IMR-90 (cell line): ENCODE data around the gene CEP78. TPM values are rescaled to one million over a fixed set of nuclear protein-coding genes. Genes with fewer than 3 reads are reported as not detected.

Experiments used
- ATAC-seq: fragments of 200-7000 bp; cut with Tn5 transposase; 2 replicates; pipeline ENCODE4 v1.9.1; 2020; ENCODE audit warnings: low read depth, mild to moderate bottlenecking, moderate library complexity
- BruUV-seq: library from RNA; stranded (reverse); fragments of 400-500 nt; replicated peaks from 2 replicates; lab custom pipeline; 2021; lab: Mats Ljungman, UMichigan
- CTCF ChIA-PET: fragments of 300-600 bp; formaldehyde crosslinking; extraction: SDS; loops from one replicate; lab custom pipeline; 2021; ENCODE audit warnings: antibody characterized with exemption; lab: Yijun Ruan, JAX
- POLR2A ChIA-PET: fragments of 300-600 bp; sonication (Branson Sonifier 250); formaldehyde crosslinking; loops from one replicate; lab custom pipeline; 2022; ENCODE audit warnings: antibody characterized with exemption; ENCODE audit not compliant: unreplicated experiment; lab: Charles Lee
- DNase-seq: peaks from one replicate; pipeline ENCODE4 v3.0.0; 2013
- H2AFZ ChIP-seq: replicated peaks from 2 replicates; pipeline ENCODE3; 2013; ENCODE audit warnings: low read length, mild to moderate bottlenecking; ENCODE audit not compliant: poor library complexity
- H2AK5ac ChIP-seq: 2 replicates; pipeline ENCODE4 v1.6.1; 2013; ENCODE audit warnings: low read depth, low read length, inconsistent platforms
- H2AK9ac ChIP-seq: replicated peaks from 2 replicates; pipeline ENCODE3; 2013; ENCODE audit warnings: mild to moderate bottlenecking, low read depth, low read length, moderate library complexity; ENCODE audit not compliant: poor library complexity
- H2BK120ac ChIP-seq: 2 replicates; pipeline ENCODE4 v1.6.1; 2013; ENCODE audit warnings: low read depth, low read length, inconsistent platforms
- H2BK15ac ChIP-seq: 3 replicates; pipeline ENCODE4 v1.6.1; 2013; ENCODE audit warnings: low read depth, low read length, inconsistent platforms
- H2BK20ac ChIP-seq: 2 replicates; pipeline ENCODE4 v1.6.1; 2013; ENCODE audit warnings: low read depth, mild to moderate bottlenecking, inconsistent platforms, low read length, moderate library complexity
- H2BK5ac ChIP-seq: 2 replicates; pipeline ENCODE4 v1.6.1; 2013; ENCODE audit warnings: mild to moderate bottlenecking, low read depth, low read length, inconsistent platforms; ENCODE audit not compliant: poor library complexity, severe bottlenecking
- H3K14ac ChIP-seq: replicated peaks from 2 replicates; pipeline ENCODE4 v1.6.1; 2013; ENCODE audit warnings: low read depth, low read length, inconsistent platforms
- H3K18ac ChIP-seq: 2 replicates; pipeline ENCODE4 v1.6.1; 2013; ENCODE audit warnings: low read depth, low read length, control low read depth
- H3K23ac ChIP-seq: 2 replicates; pipeline ENCODE4 v1.6.1; 2013; ENCODE audit warnings: low read depth, low read length, inconsistent platforms
- H3K27ac ChIP-seq: 2 replicates; pipeline ENCODE4 v1.5.1; 2013; ENCODE audit warnings: mild to moderate bottlenecking, control low read depth, low read length; ENCODE audit not compliant: insufficient read depth
- H3K27me3 ChIP-seq: 2 replicates; pipeline ENCODE4 v1.6.1; 2013; ENCODE audit warnings: low read length; ENCODE audit not compliant: control insufficient read depth, insufficient read depth
- H3K36me3 ChIP-seq: 2 replicates; pipeline ENCODE4 v1.6.1; 2013; ENCODE audit warnings: low read length, mixed read lengths; ENCODE audit not compliant: control insufficient read depth, insufficient read depth
- H3K4ac ChIP-seq: 2 replicates; pipeline ENCODE4 v1.6.1; 2013; ENCODE audit warnings: low read depth, low read length, inconsistent platforms
- H3K4me1 ChIP-seq: 2 replicates; pipeline ENCODE4 v1.6.1; 2013; ENCODE audit warnings: low read length, mixed read lengths; ENCODE audit not compliant: control insufficient read depth, insufficient read depth
- H3K4me2 ChIP-seq: 2 replicates; pipeline ENCODE4 v1.6.1; 2013; ENCODE audit warnings: low read depth, mild to moderate bottlenecking, control low read depth, low read length, moderate library complexity
- H3K4me3 ChIP-seq: 2 replicates; pipeline ENCODE4 v1.5.1; 2013; ENCODE audit warnings: low read depth, mild to moderate bottlenecking, control low read depth, low read length, moderate library complexity; ENCODE audit not compliant: insufficient read depth
- H3K56ac ChIP-seq: 2 replicates; pipeline ENCODE4 v1.6.1; 2013; ENCODE audit warnings: low read length, inconsistent platforms; ENCODE audit not compliant: insufficient read depth; ENCODE audit errors: extremely low read depth
- H3K79me1 ChIP-seq, 2 experiments: 2 replicates each; pipeline ENCODE4 v1.6.1; 2013; ENCODE audit warnings: low read length in 2 of 2, inconsistent platforms in 1 of 2, low read depth in 1 of 2
- H3K9ac ChIP-seq: 2 replicates; pipeline ENCODE4 v1.6.1; 2013; ENCODE audit warnings: low read depth, low read length, control low read depth
- H3K9me1 ChIP-seq: 2 replicates; pipeline ENCODE4 v1.6.1; 2013; ENCODE audit warnings: low read length, inconsistent platforms; ENCODE audit not compliant: insufficient read depth
- H3K9me3 ChIP-seq: 2 replicates; pipeline ENCODE4 v1.6.1; 2013; ENCODE audit warnings: low read length; ENCODE audit not compliant: control insufficient read depth, insufficient read depth
- H4K20me1 ChIP-seq: 2 replicates; pipeline ENCODE4 v1.6.1; 2013; ENCODE audit warnings: low read length, inconsistent platforms; ENCODE audit not compliant: insufficient read depth
- H4K5ac ChIP-seq: 2 replicates; pipeline ENCODE4 v1.6.1; 2013; ENCODE audit warnings: mild to moderate bottlenecking, low read depth, low read length, control low read depth
- H4K8ac ChIP-seq, 2 experiments: 2 replicates each; pipeline ENCODE4 v1.6.1; 2013; ENCODE audit warnings: low read depth in 2 of 2, low read length in 2 of 2, control low read depth in 1 of 2, inconsistent platforms in 1 of 2
- H4K91ac ChIP-seq: 2 replicates; pipeline ENCODE4 v1.6.1; 2013; ENCODE audit warnings: low read depth, low read length, inconsistent platforms; ENCODE audit not compliant: insufficient read depth
- BHLHE40 ChIP-seq: fragments of 150-350 bp; IDR thresholded peaks from 2 replicates; pipeline ENCODE4 v1.6.1; 2016; ENCODE audit warnings: mild to moderate bottlenecking, low read depth, low read length
- CEBPB ChIP-seq: IDR thresholded peaks from 2 replicates; pipeline ENCODE4 v1.6.1; 2012; ENCODE audit warnings: low read depth, low read length, improper control_type of control experiment
- FOS ChIP-seq: fragments of 150-350 bp; IDR thresholded peaks from 2 replicates; pipeline ENCODE4 v1.6.1; 2016; ENCODE audit warnings: low read depth, low read length
- MAFK ChIP-seq: IDR thresholded peaks from 2 replicates; pipeline ENCODE4 v1.6.1; 2012; ENCODE audit warnings: low read depth, low read length, improper control_type of control experiment
- MAZ ChIP-seq: IDR thresholded peaks from 2 replicates; pipeline ENCODE4 v1.6.1; 2012; ENCODE audit warnings: low read depth, mild to moderate bottlenecking, low read length, improper control_type of control experiment, moderate library complexity, borderline replicate concordance
- MXI1 ChIP-seq: IDR thresholded peaks from 2 replicates; pipeline ENCODE4 v1.6.1; 2012; ENCODE audit warnings: low read depth, mild to moderate bottlenecking, low read length, moderate library complexity, borderline replicate concordance
- POLR2A ChIP-seq: IDR thresholded peaks from 2 replicates; pipeline ENCODE4 v1.6.1; 2012; ENCODE audit warnings: mild to moderate bottlenecking, low read depth, low read length
- RAD21 ChIP-seq: IDR thresholded peaks from 2 replicates; pipeline ENCODE4 v1.6.1; 2012; ENCODE audit warnings: low read length, improper control_type of control experiment
- RCOR1 ChIP-seq: IDR thresholded peaks from 2 replicates; pipeline ENCODE4 v1.6.1; 2012; ENCODE audit warnings: mild to moderate bottlenecking, low read length, improper control_type of control experiment; ENCODE audit not compliant: insufficient replicate concordance
- dilution Hi-C: fragments of 300-500 bp; cut with HindIII; formaldehyde crosslinking; loops from one replicate; pipeline ENCODE4 v1.14.3; 2018; ENCODE audit warnings: low sequenced_read_pairs; ENCODE audit not compliant: unreplicated experiment
- in situ Hi-C: fragments of 300-500 bp; cut with MboI; formaldehyde crosslinking; loops from 3 replicates; pipeline ENCODE4 v1.14.3; 2019; ENCODE audit warnings: low sequenced_read_pairs, inconsistent platforms, mixed read lengths
- intact Hi-C: fragments of 100-400 bp; cut with micrococcal nuclease; formaldehyde crosslinking; loops from 2 replicates; pipeline ENCODE4 v1.10.0; 2022
- polyA plus RNA-seq, 3 experiments: library from polyadenylated mRNA; depleted of rRNA; stranded (reverse); fragments of >200 nt; gene quantifications; 2 replicates each; pipeline ENCODE4 v1.2.3, GENCODE V29; 2012; ENCODE audit warnings: low replicate concordance in 1 of 3
- total RNA-seq: library from RNA; depleted of rRNA; stranded (reverse); fragments of >200 nt; gene quantifications from 2 replicates; pipeline ENCODE4 v1.2.3, GENCODE V29; 2012
- TF ChIP-seq, protein P1 (sequence below): fragments of 150-350 bp; IDR thresholded peaks from 2 replicates; pipeline ENCODE4 v1.6.1; 2016; ENCODE audit warnings: low read depth, mild to moderate bottlenecking, low read length, moderate library complexity, borderline replicate concordance
- TF ChIP-seq, protein P2 (sequence below): conservative IDR thresholded peaks from 2 replicates; pipeline ENCODE4 v1.5.1; 2012; ENCODE audit warnings: mild to moderate bottlenecking, low read depth, low read length, improper control_type of control experiment
- TF ChIP-seq, protein P3 (sequence below): fragments of 150-350 bp; IDR thresholded peaks from 2 replicates; pipeline ENCODE4 v1.6.1; 2017; ENCODE audit warnings: mild to moderate bottlenecking, antibody characterized with exemption, low read length, low read depth

The CEP78 gene
- total and polyA plus RNA-seq, 2 of the 4 experiments (the other 2 are of a cell fraction): 9.2 to 18.3 TPM

DNA sequence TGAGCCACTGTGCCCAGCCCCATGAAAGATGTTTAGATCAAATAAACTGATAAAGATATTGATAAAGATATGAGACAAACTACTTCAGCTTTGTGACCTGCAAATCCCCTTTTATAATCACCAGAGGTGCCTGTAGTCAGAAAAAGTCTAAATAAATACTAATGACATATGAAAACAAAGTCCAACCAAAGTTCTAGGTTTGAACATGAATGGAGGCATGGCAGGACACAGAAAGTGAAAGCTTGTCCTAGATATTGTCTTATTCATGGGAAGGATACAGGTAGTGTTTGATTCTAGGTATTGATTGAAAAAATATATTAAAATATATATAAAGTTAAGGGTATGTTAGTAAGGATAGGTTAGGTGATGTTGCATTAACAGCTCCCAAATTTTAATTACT is 36.4 kb downstream of the CEP78 start:
- Histone ChIP-seq H3K4me3 (no peak overlapping the region), H4K20me1 (no peaks in the 10 kb centered on the region), H4K8ac (no peak overlapping the region), H3K36me3 (0 out of 2 replicates have a peak, but pooled peaks cover 3% of the 10 kb centered on the region), H4K5ac (no peak overlapping the region), H3K9me3 (no peaks in the 10 kb centered on the region), H2AK9ac (no peak overlapping the region), H3K14ac (no peak overlapping the region), H3K27me3 (no peaks in the 10 kb centered on the region), H2BK20ac (no peak overlapping the region), H3K18ac (no peak overlapping the region), H3K79me1 (no peaks in the 10 kb centered on the region), H3K56ac (no peak overlapping the region), H2BK5ac (no peak overlapping the region), H3K23ac (no peak overlapping the region), H3K9ac (no peak overlapping the region), H3K4me1 (peaks cover 2% of the 10 kb centered on the region; the same call in 1 of the 2 replicates), H2BK15ac (no peak overlapping the region), H4K91ac (no peak overlapping the region), H3K9me1 (no peaks in the 10 kb centered on the region), H2AK5ac (no peak overlapping the region), H3K4me2 (no peak overlapping the region), H2BK120ac (no peak overlapping the region), H2AFZ (no peak overlapping the region), H3K27ac (no peak overlapping the region), H3K4ac (no peak overlapping the region)
- intact Hi-C loops (no loop called here), dilution Hi-C loops (no loop called here), in situ Hi-C loops (no loop called here)
- TF ChIP-seq BHLHE40 (no peak), CEBPB (no peak), FOS (no peak), POLR2A (no peak), MXI1 (no peak), MAFK (no peak), RCOR1 (no peak), RAD21 (no peak), MAZ (no peak)
- TF ChIP-seq, protein P1, sequence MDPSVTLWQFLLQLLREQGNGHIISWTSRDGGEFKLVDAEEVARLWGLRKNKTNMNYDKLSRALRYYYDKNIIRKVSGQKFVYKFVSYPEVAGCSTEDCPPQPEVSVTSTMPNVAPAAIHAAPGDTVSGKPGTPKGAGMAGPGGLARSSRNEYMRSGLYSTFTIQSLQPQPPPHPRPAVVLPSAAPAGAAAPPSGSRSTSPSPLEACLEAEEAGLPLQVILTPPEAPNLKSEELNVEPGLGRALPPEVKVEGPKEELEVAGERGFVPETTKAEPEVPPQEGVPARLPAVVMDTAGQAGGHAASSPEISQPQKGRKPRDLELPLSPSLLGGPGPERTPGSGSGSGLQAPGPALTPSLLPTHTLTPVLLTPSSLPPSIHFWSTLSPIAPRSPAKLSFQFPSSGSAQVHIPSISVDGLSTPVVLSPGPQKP: no peak
- TF ChIP-seq, protein P2, sequence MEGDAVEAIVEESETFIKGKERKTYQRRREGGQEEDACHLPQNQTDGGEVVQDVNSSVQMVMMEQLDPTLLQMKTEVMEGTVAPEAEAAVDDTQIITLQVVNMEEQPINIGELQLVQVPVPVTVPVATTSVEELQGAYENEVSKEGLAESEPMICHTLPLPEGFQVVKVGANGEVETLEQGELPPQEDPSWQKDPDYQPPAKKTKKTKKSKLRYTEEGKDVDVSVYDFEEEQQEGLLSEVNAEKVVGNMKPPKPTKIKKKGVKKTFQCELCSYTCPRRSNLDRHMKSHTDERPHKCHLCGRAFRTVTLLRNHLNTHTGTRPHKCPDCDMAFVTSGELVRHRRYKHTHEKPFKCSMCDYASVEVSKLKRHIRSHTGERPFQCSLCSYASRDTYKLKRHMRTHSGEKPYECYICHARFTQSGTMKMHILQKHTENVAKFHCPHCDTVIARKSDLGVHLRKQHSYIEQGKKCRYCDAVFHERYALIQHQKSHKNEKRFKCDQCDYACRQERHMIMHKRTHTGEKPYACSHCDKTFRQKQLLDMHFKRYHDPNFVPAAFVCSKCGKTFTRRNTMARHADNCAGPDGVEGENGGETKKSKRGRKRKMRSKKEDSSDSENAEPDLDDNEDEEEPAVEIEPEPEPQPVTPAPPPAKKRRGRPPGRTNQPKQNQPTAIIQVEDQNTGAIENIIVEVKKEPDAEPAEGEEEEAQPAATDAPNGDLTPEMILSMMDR: no peak
- TF ChIP-seq, protein P3, sequence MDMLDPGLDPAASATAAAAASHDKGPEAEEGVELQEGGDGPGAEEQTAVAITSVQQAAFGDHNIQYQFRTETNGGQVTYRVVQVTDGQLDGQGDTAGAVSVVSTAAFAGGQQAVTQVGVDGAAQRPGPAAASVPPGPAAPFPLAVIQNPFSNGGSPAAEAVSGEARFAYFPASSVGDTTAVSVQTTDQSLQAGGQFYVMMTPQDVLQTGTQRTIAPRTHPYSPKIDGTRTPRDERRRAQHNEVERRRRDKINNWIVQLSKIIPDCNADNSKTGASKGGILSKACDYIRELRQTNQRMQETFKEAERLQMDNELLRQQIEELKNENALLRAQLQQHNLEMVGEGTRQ: no peak
- ATAC-seq (no peak), DNase-seq (no peak)
- CTCF ChIA-PET: no interaction called here
- POLR2A ChIA-PET: no interaction called here
- no TSS peak for BruUV-seq
